PC-3 (cell line): ENCODE results near the gene TTC34.

Experiments used
- CTCF ChIP-seq: fragments of 300-600 bp; sonication (generic); conservative IDR thresholded peaks from 2 replicates; pipeline ENCODE4 v1.5.1; 2017; ENCODE audit warnings: antibody characterized with exemption, low read depth, mild to moderate bottlenecking, low read length
- EZH2 ChIP-seq: fragments of 300-600 bp; sonication (generic); IDR thresholded peaks from one replicate; pipeline ENCODE4 v1.6.1; 2017; ENCODE audit warnings: antibody characterized with exemption, mild to moderate bottlenecking, low read length; ENCODE audit not compliant: unreplicated experiment
- EZH2phosphoT487 ChIP-seq: fragments of 300-600 bp; sonication (generic); IDR thresholded peaks from 2 replicates; pipeline ENCODE4 v1.6.1; 2018; ENCODE audit warnings: mild to moderate bottlenecking, antibody characterized with exemption, low read length, borderline replicate concordance

GRCh38 chr1:2635361-2636010 lies 166.0 kb downstream of the TTC34 start:
- TF ChIP-seq CTCF (no peak), EZH2 (no peak), EZH2phosphoT487 (no peak)
